ENCODE measurements around the gene TP63. TPM values are rescaled to one million over a fixed set of nuclear protein-coding genes. Genes with fewer than 3 reads are reported as not detected.

TP63 gene
- total RNA-seq, 4 donors from 2014 or later: 1.5 to 2.5 TPM; not detected in 2

DNA sequence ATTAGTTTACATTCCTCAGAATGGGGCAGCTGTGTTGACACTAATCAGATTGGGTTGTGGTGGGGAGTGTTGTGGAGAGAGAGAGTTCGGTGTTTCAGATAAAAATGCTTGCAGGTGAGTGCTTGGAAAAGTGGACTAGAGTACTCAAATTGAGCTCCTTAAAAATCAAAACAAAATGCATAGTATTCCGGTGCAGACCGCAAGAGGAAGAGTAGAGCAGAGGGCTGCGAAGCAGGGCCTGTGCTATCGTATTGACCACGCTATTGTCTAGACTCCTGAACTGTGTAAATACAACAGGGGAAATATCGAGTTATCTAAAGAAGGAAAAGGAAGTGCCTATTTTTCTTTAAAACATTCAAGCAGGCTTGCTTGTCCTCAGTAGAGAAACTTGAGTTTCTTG is 159.5 kb downstream of the TP63 start:
- H3K27me3 ChIP-seq: no peaks in the 10 kb centered on the region
- DNase-seq: no peak
- H3K4me3 ChIP-seq: no peak overlapping the region
- H3K9me3 ChIP-seq: no peaks in the 10 kb centered on the region
- TF ChIP-seq, protein P1, sequence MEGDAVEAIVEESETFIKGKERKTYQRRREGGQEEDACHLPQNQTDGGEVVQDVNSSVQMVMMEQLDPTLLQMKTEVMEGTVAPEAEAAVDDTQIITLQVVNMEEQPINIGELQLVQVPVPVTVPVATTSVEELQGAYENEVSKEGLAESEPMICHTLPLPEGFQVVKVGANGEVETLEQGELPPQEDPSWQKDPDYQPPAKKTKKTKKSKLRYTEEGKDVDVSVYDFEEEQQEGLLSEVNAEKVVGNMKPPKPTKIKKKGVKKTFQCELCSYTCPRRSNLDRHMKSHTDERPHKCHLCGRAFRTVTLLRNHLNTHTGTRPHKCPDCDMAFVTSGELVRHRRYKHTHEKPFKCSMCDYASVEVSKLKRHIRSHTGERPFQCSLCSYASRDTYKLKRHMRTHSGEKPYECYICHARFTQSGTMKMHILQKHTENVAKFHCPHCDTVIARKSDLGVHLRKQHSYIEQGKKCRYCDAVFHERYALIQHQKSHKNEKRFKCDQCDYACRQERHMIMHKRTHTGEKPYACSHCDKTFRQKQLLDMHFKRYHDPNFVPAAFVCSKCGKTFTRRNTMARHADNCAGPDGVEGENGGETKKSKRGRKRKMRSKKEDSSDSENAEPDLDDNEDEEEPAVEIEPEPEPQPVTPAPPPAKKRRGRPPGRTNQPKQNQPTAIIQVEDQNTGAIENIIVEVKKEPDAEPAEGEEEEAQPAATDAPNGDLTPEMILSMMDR (IDR thresholded peaks at IDR 0.05): no peak
- no peak for TF ChIP-seq POLR2A (IDR thresholded peaks at IDR 0.05)
- intact Hi-C loops (cut with DNase I; ENCODE audit: low total_unique reads): no loop called here
- no peak overlapping the region for H3K27ac ChIP-seq
- no peaks in the 10 kb centered on the region for H3K36me3 ChIP-seq
- H3K4me1 ChIP-seq: no peaks in the 10 kb centered on the region

DNA sequence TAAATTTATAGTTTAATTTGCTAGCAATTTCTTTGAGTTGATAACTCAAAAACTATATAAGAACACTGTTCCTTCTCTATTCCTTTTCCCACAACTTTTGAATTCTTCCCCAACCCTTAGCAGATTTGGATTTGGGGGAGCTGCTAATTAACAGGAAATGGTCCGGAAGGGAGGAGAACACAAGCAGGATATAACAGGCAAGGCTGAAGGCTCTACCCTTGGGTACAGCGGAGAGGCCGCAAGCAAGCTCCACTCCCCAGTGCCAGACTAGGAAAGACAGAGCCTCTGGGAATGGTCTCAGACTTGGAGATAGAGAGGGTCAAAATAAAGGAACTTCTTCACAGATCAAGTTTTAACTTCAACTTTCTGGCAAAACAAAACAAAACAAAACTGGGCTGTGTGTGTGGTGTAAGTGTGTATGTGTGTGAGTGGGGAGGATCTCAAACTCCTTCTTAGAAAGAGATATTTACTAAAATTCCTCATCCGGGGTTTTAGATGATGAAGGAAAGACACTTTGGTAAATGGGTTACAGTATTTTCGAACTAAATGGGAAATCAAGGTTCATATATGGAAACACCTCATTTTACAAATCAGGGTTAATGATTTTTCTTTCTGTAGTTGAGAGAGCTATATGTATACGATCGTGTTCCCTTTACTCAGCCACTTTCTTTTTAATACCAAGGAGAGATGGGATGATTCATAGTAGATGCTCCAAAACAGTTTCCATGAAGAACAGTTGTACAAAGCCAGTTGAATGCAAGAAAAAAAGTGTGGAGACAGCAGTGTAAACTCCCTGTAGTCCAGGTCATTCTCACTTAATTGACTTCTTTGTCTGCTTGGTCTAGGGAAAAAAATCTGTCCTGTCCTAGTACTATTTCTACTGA is 161.1 kb downstream of the TP63 start:
- Histone ChIP-seq H3K36me3 (no peaks in the 10 kb centered on the region), H3K27ac (no peak overlapping the region), H3K27me3 (no peaks in the 10 kb centered on the region), H3K4me1 (no peaks in the 10 kb centered on the region), H3K9me3 (no peaks in the 10 kb centered on the region), H3K4me3 (no peak overlapping the region)
- no peak for TF ChIP-seq POLR2A (IDR thresholded peaks at IDR 0.05)
- TF ChIP-seq, protein P1 (IDR thresholded peaks at IDR 0.05): no peak
- no peak for DNase-seq
- intact Hi-C loops (cut with DNase I; ENCODE audit: low total_unique reads): no loop called here

DNA sequence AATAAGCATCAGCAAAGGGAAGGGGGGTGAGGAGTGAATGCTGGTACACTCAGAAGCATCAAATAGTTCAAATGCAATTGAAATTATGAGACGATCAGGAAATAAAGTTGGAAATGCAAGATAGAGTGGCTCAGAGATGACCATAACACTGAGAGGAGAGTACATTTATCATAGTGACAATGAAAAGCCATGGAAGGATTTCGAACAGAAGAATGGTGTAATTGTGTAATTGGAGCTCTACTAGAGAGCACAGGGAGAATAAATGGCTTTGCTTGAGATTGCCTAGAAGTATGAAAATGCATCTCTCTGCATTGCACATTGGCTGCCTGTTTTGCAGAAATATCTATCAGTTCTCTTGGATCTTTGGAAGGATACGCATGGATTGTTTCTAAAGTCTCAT is 163.3 kb downstream of the TP63 start:
- Histone ChIP-seq H3K4me3 (no peak overlapping the region), H3K27ac (no peak overlapping the region), H3K27me3 (no peaks in the 10 kb centered on the region), H3K9me3 (no peaks in the 10 kb centered on the region), H3K4me1 (no peaks in the 10 kb centered on the region), H3K36me3 (no peaks in the 10 kb centered on the region)
- no peak for TF ChIP-seq POLR2A (IDR thresholded peaks at IDR 0.05)
- TF ChIP-seq, protein P1 (IDR thresholded peaks at IDR 0.05): no peak
- intact Hi-C loops (cut with DNase I; ENCODE audit: low total_unique reads): no loop called here
- DNase-seq: no peak

- Histone ChIP-seq H3K27ac (no peak overlapping the region), H3K4me1 (no peaks in the 10 kb centered on the region), H3K36me3 (no peaks in the 10 kb centered on the region), H3K4me3 (no peak overlapping the region), H3K27me3 (no peaks in the 10 kb centered on the region), H3K9me3 (no peaks in the 10 kb centered on the region)
- intact Hi-C loops (cut with DNase I; ENCODE audit: low total_unique reads): no loop called here
- DNase-seq: no peak
- TF ChIP-seq POLR2A (IDR thresholded peaks at IDR 0.05): no peak
- TF ChIP-seq, protein P1 (IDR thresholded peaks at IDR 0.05): no peak
Observed at GRCh38 chr3:189797103-189797750, 166.0 kb downstream of the TP63 start.

GRCh38 chr3:189799366-189799765 is 168.2 kb downstream of the TP63 start:
- Histone ChIP-seq H3K27ac (no peak overlapping the region), H3K4me1 (no peaks in the 10 kb centered on the region), H3K36me3 (no peaks in the 10 kb centered on the region), H3K27me3 (no peaks in the 10 kb centered on the region), H3K9me3 (no peaks in the 10 kb centered on the region), H3K4me3 (no peak overlapping the region)
- TF ChIP-seq POLR2A (IDR thresholded peaks at IDR 0.05): no peak
- TF ChIP-seq, protein P1 (IDR thresholded peaks at IDR 0.05): no peak
- DNase-seq: no peak
- intact Hi-C loops (cut with DNase I; ENCODE audit: low total_unique reads): no loop called here

Measured in uterus (tissue), 4 donors.